ENCODE data around the gene KSR1.
"Not testable (repeated sequence)": the region's sequence is repeated elsewhere in the genome, so short reads cannot be mapped to it uniquely, and the experiment has no call there.

KSR1 gene

GRCh38 chr17:27455236-27455913 lies 873 bp upstream of the KSR1 start:
- no peak for DNase-seq

- DNase-seq = no peak
Observed at GRCh38 chr17:27456681-27457359, 572 bp downstream of the KSR1 start.

GRCh38 chr17:27457360-27457715 lies 1.1 kb downstream of the KSR1 start:
- no peak for DNase-seq

- no peak for DNase-seq
Observed at GRCh38 chr17:27457731-27458523, 1.7 kb downstream of the KSR1 start.

- DNase-seq = no peak
Observed at GRCh38 chr17:27458524-27458908, 2.3 kb downstream of the KSR1 start.

- no peak for DNase-seq
Observed at GRCh38 chr17:27459433-27459832, 3.2 kb downstream of the KSR1 start.

GRCh38 chr17:27460196-27460725 lies 4.0 kb downstream of the KSR1 start:
- DNase-seq = no peak

GRCh38 chr17:27461192-27461859 lies 5.1 kb downstream of the KSR1 start:
- no peak for DNase-seq

- no peak for DNase-seq
Observed at GRCh38 chr17:27462149-27462548, 5.9 kb downstream of the KSR1 start.

- no peak for DNase-seq
Observed at GRCh38 chr17:27462714-27463113, 6.5 kb downstream of the KSR1 start.

- DNase-seq = no peak
Observed at GRCh38 chr17:27463235-27463677, 7.0 kb downstream of the KSR1 start.

GRCh38 chr17:27464019-27464418 lies 7.8 kb downstream of the KSR1 start:
- DNase-seq = not testable (repeated sequence)

GRCh38 chr17:27464431-27464830 lies 8.2 kb downstream of the KSR1 start:
- DNase-seq = no peak

GRCh38 chr17:27465875-27466274 lies 9.6 kb downstream of the KSR1 start:
- not testable (repeated sequence) for DNase-seq

- DNase-seq = no peak
Observed at GRCh38 chr17:27466376-27466742, 10.1 kb downstream of the KSR1 start.

GRCh38 chr17:27466743-27467375 lies 10.6 kb downstream of the KSR1 start:
- no peak for DNase-seq

GRCh38 chr17:27469256-27469655 lies 13.0 kb downstream of the KSR1 start:
- no peak for DNase-seq

GRCh38 chr17:27471321-27472269 lies 15.3 kb downstream of the KSR1 start:
- peak; percentile 50 for DNase-seq

- no peak for DNase-seq
Observed at GRCh38 chr17:27473190-27473747, 17.0 kb downstream of the KSR1 start.

- peak; percentile 60 for DNase-seq
Observed at GRCh38 chr17:27473748-27474609, 17.7 kb downstream of the KSR1 start.

Measured in effector CD4-positive, alpha-beta T cell (primary cell).